Common myeloid progenitor, CD34-positive (primary cell): ENCODE results near the gene HMGCLL1.

Experiments
- CTCF ChIA-PET: fragments of 350-600 bp; sonication (Branson Sonifier 250); formaldehyde crosslinking; loops from one replicate; lab custom pipeline; 2021; ENCODE audit warnings: antibody characterized with exemption; lab: Charles Lee
- POLR2A ChIA-PET: fragments of 350-600 bp; sonication (Branson Sonifier 250); formaldehyde crosslinking; loops from one replicate; lab custom pipeline; 2021; ENCODE audit warnings: antibody characterized with exemption; lab: Charles Lee
- DNase-seq, 3 donors: peaks; one replicate each; pipeline versions ENCODE4 v3.0.0 to v3.0.0-alpha.2; 2013
- H3K27ac ChIP-seq, 2 experiments: 1 replicate in 1 of 2; 2 replicates in 1 of 2; pipeline ENCODE4 v1.7.0; 2013; ENCODE audit warnings: inconsistent platforms in 2 of 2, low read length in 2 of 2, mild to moderate bottlenecking in 2 of 2, low read depth in 1 of 2, moderate library complexity in 1 of 2; ENCODE audit not compliant: severe bottlenecking in 2 of 2, insufficient read depth in 1 of 2, poor library complexity in 1 of 2
- H3K27me3 ChIP-seq, 5 experiments: replicated peaks in 2 of 5; 1 replicate in 3 of 5; 2 replicates in 2 of 5; pipeline versions ENCODE4 v1.6.1 to v1.7.0; 2013; ENCODE audit warnings: low read length in 4 of 5, mild to moderate bottlenecking in 2 of 5, moderate library complexity in 2 of 5, inconsistent platforms in 1 of 5; ENCODE audit not compliant: insufficient read depth in 5 of 5, control insufficient read depth in 4 of 5
- H3K36me3 ChIP-seq, 4 experiments: 1 replicate in 2 of 4; 2 replicates in 2 of 4; pipeline versions ENCODE4 v1.6.1 to v1.7.0; 2013; ENCODE audit warnings: low read length in 3 of 4, control low read depth in 1 of 4, mild to moderate bottlenecking in 1 of 4; ENCODE audit not compliant: control insufficient read depth in 4 of 4, insufficient read depth in 4 of 4
- H3K4me1 ChIP-seq, 4 experiments: 1 replicate in 3 of 4; 2 replicates in 1 of 4; pipeline versions ENCODE4 v1.6.1 to v1.7.1; 2013; ENCODE audit warnings: low read length in 3 of 4, mild to moderate bottlenecking in 3 of 4, control low read depth in 1 of 4, inconsistent platforms in 1 of 4, moderate library complexity in 1 of 4; ENCODE audit not compliant: control insufficient read depth in 4 of 4, insufficient read depth in 4 of 4; ENCODE audit errors: control extremely low read depth in 1 of 4
- H3K4me3 ChIP-seq, 7 experiments: 1 replicate in 4 of 7; 2 replicates in 3 of 7; pipeline versions ENCODE4 v1.5.1 to v1.7.0; 2013; ENCODE audit warnings: mild to moderate bottlenecking in 7 of 7, low read length in 6 of 7, moderate library complexity in 6 of 7, inconsistent platforms in 2 of 7, low read depth in 2 of 7, control low read depth in 1 of 7; ENCODE audit not compliant: insufficient read depth in 4 of 7, control insufficient read depth in 1 of 7; ENCODE audit errors: extremely low read depth in 1 of 7
- H3K9me3 ChIP-seq, 5 experiments: 1 replicate in 4 of 5; 2 replicates in 1 of 5; pipeline versions ENCODE4 v1.6.1 to v1.7.1; 2013; ENCODE audit warnings: low read length in 4 of 5, mild to moderate bottlenecking in 2 of 5, inconsistent platforms in 1 of 5, low read depth in 1 of 5, moderate library complexity in 1 of 5; ENCODE audit not compliant: control insufficient read depth in 4 of 5, insufficient read depth in 2 of 5; ENCODE audit errors: control extremely low read depth in 1 of 5
- WGBS: methylation state at CpG from one replicate; pipeline ENCODE4 v1.1.5; 2013; ENCODE audit not compliant: insufficient coverage; 5-methylcytosine and 5-hydroxymethylcytosine counted together

Gene HMGCLL1

GRCh38 chr6:55388211-55388610 is 190.8 kb downstream of the HMGCLL1 start:
- no peaks in the 10 kb centered on the region for H3K36me3 ChIP-seq
- H3K4me3 ChIP-seq: no peak overlapping the region
- ChIA-PET POLR2A (no interaction called here), CTCF (no interaction called here)
- H3K27me3 ChIP-seq: no peaks in the 10 kb centered on the region
- H3K4me1 ChIP-seq: no peaks in the 10 kb centered on the region
- no peak for DNase-seq
- 92% methylated on average over 1 of the region's 3 CpGs for WGBS
- no peaks in the 10 kb centered on the region for H3K9me3 ChIP-seq
- H3K27ac ChIP-seq: no peak overlapping the region
